ENCODE results near the gene PLEKHM3.

GRCh38 chr2:207819839-207820784 lies 205.2 kb downstream of the PLEKHM3 start:
- TF ChIP-seq CTCF (IDR thresholded peaks at IDR 0.05; ENCODE audit: low read depth, low read length, missing input control), result no peak
- TF ChIP-seq, protein P1, sequence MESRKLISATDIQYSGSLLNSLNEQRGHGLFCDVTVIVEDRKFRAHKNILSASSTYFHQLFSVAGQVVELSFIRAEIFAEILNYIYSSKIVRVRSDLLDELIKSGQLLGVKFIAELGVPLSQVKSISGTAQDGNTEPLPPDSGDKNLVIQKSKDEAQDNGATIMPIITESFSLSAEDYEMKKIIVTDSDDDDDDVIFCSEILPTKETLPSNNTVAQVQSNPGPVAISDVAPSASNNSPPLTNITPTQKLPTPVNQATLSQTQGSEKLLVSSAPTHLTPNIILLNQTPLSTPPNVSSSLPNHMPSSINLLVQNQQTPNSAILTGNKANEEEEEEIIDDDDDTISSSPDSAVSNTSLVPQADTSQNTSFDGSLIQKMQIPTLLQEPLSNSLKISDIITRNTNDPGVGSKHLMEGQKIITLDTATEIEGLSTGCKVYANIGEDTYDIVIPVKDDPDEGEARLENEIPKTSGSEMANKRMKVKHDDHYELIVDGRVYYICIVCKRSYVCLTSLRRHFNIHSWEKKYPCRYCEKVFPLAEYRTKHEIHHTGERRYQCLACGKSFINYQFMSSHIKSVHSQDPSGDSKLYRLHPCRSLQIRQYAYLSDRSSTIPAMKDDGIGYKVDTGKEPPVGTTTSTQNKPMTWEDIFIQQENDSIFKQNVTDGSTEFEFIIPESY (IDR thresholded peaks at IDR 0.05), result peak; percentile 61
- TF ChIP-seq, protein P2, sequence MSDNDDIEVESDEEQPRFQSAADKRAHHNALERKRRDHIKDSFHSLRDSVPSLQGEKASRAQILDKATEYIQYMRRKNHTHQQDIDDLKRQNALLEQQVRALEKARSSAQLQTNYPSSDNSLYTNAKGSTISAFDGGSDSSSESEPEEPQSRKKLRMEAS (IDR thresholded peaks at IDR 0.05), result peak; percentile 91
- TF ChIP-seq EGR1 (IDR thresholded peaks at IDR 0.05; ENCODE audit: low read depth in 2 of 2), result peak; percentile 70 to 94
- peak; percentile 47 for TF ChIP-seq YY1 (IDR thresholded peaks at IDR 0.05)
- peak; percentile 64 to 66 for TF ChIP-seq RAD21 (IDR thresholded peaks at IDR 0.05)
- TF ChIP-seq TAF1 (conservative IDR thresholded peaks at IDR 0.05), result peak; percentile 69
- peak; percentile 83 to 90 for TF ChIP-seq JUND (IDR thresholded peaks at IDR 0.05)
- peak; percentile 94 for TF ChIP-seq SP1 (IDR thresholded peaks at IDR 0.05)
- TF ChIP-seq GABPA (IDR thresholded peaks at IDR 0.05 in 1 of 2, conservative IDR thresholded peaks at IDR 0.05 in 1 of 2), result peak in 1 of 2 donors; percentile 36
- TF ChIP-seq, protein P3, sequence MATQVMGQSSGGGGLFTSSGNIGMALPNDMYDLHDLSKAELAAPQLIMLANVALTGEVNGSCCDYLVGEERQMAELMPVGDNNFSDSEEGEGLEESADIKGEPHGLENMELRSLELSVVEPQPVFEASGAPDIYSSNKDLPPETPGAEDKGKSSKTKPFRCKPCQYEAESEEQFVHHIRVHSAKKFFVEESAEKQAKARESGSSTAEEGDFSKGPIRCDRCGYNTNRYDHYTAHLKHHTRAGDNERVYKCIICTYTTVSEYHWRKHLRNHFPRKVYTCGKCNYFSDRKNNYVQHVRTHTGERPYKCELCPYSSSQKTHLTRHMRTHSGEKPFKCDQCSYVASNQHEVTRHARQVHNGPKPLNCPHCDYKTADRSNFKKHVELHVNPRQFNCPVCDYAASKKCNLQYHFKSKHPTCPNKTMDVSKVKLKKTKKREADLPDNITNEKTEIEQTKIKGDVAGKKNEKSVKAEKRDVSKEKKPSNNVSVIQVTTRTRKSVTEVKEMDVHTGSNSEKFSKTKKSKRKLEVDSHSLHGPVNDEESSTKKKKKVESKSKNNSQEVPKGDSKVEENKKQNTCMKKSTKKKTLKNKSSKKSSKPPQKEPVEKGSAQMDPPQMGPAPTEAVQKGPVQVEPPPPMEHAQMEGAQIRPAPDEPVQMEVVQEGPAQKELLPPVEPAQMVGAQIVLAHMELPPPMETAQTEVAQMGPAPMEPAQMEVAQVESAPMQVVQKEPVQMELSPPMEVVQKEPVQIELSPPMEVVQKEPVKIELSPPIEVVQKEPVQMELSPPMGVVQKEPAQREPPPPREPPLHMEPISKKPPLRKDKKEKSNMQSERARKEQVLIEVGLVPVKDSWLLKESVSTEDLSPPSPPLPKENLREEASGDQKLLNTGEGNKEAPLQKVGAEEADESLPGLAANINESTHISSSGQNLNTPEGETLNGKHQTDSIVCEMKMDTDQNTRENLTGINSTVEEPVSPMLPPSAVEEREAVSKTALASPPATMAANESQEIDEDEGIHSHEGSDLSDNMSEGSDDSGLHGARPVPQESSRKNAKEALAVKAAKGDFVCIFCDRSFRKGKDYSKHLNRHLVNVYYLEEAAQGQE (IDR thresholded peaks at IDR 0.05), result peak; percentile 66
- TF ChIP-seq, protein P4, sequence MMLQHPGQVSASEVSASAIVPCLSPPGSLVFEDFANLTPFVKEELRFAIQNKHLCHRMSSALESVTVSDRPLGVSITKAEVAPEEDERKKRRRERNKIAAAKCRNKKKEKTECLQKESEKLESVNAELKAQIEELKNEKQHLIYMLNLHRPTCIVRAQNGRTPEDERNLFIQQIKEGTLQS (IDR thresholded peaks at IDR 0.05), result peak; percentile 14
- peak; percentile 87 to 92 for TF ChIP-seq RXRA (IDR thresholded peaks at IDR 0.05)
- peak; percentile 88 to 95 for TF ChIP-seq HNF4A (conservative IDR thresholded peaks at IDR 0.05)

Measured in liver (tissue), 3 donors.